Mesendoderm (in vitro differentiated cells): Measurements from ENCODE around the gene CORO1C.
"Not testable (repeated sequence)": the region's sequence is repeated elsewhere in the genome, so short reads cannot be mapped to it uniquely, and the experiment has no call there.

Experiments
- DNase-seq: peaks from one replicate; pipeline ENCODE4 v3.0.0; 2013
- H2AK5ac ChIP-seq: 2 replicates; pipeline ENCODE4 v1.6.1; 2013; ENCODE audit warnings: low read length, inconsistent platforms
- H2BK120ac ChIP-seq: 2 replicates; pipeline ENCODE4 v1.6.1; 2013; ENCODE audit warnings: low read depth, mild to moderate bottlenecking, low read length, moderate library complexity, mixed read lengths
- H2BK15ac ChIP-seq: replicated peaks from 2 replicates; pipeline ENCODE4 v1.6.1; 2013; ENCODE audit warnings: low read depth, mild to moderate bottlenecking, moderate library complexity
- H2BK5ac ChIP-seq: 2 replicates; pipeline ENCODE4 v1.6.1; 2013; ENCODE audit warnings: low read length, inconsistent platforms
- H3K18ac ChIP-seq: 2 replicates; pipeline ENCODE4 v1.6.1; 2013; ENCODE audit warnings: mild to moderate bottlenecking, low read length, mixed read lengths
- H3K23ac ChIP-seq: one replicate; pipeline ENCODE4 v1.6.1; 2013; ENCODE audit warnings: low read length
- H3K27ac ChIP-seq: 2 replicates; pipeline ENCODE4 v1.5.1; 2013; ENCODE audit warnings: low read depth, mild to moderate bottlenecking, inconsistent platforms, low read length, moderate library complexity
- H3K27me3 ChIP-seq: 2 replicates; pipeline ENCODE4 v1.6.1; 2013; ENCODE audit warnings: low read length, control low read depth, mild to moderate bottlenecking, inconsistent platforms; ENCODE audit not compliant: insufficient read depth, poor library complexity
- H3K36me3 ChIP-seq: 2 replicates; pipeline ENCODE4 v1.6.1; 2013; ENCODE audit warnings: low read length, inconsistent platforms; ENCODE audit not compliant: control insufficient read depth, insufficient read depth
- H3K4ac ChIP-seq: one replicate; pipeline ENCODE4 v1.6.1; 2013; ENCODE audit warnings: low read depth, mild to moderate bottlenecking, low read length, moderate library complexity
- H3K4me1 ChIP-seq: 2 replicates; pipeline ENCODE4 v1.6.1; 2013; ENCODE audit warnings: low read depth, low read length, inconsistent platforms; ENCODE audit not compliant: control insufficient read depth
- H3K4me2 ChIP-seq: 2 replicates; pipeline ENCODE4 v1.6.1; 2013; ENCODE audit warnings: low read length
- H3K4me3 ChIP-seq: 2 replicates; pipeline ENCODE4 v1.5.1; 2013; ENCODE audit warnings: mild to moderate bottlenecking, low read length
- H3K56ac ChIP-seq: one replicate; pipeline ENCODE4 v1.6.1; 2013; ENCODE audit warnings: low read length
- H3K79me1 ChIP-seq: 2 replicates; pipeline ENCODE4 v1.6.1; 2013; ENCODE audit warnings: low read length, inconsistent platforms
- H3K79me2 ChIP-seq: 2 replicates; pipeline ENCODE4 v1.6.1; 2013; ENCODE audit warnings: mild to moderate bottlenecking, low read length; ENCODE audit not compliant: control insufficient read depth, insufficient read depth
- H3K9ac ChIP-seq: 2 replicates; pipeline ENCODE4 v1.6.1; 2013; ENCODE audit warnings: low read length, inconsistent platforms
- H4K5ac ChIP-seq: one replicate; pipeline ENCODE4 v1.6.1; 2013; ENCODE audit warnings: low read length
- H4K8ac ChIP-seq: one replicate; pipeline ENCODE4 v1.6.1; 2013; ENCODE audit warnings: low read depth, mild to moderate bottlenecking, control low read depth, low read length, moderate library complexity
- WGBS: extraction: QIAGEN DNeasy Blood & Tissue Kit; methylation state at CpG from one replicate; pipeline ENCODE4 v1.1.7; 2013; ENCODE audit warnings: low lambda C conversion rate, missing lambda C conversion rate; ENCODE audit not compliant: insufficient coverage; ENCODE audit errors: extremely low coverage; 5-methylcytosine and 5-hydroxymethylcytosine counted together

The CORO1C gene

GRCh38 chr12:108772891-108773797 lies 41.8 kb upstream of the CORO1C start:
- Histone ChIP-seq H2BK15ac (no peak overlapping the region), H2AK5ac (no peak overlapping the region), H3K18ac (no peak overlapping the region), H3K4ac (no peak overlapping the region), H3K4me1 (peaks cover 2% of the 10 kb centered on the region), H3K79me1 (no peaks in the 10 kb centered on the region), H3K9ac (no peak overlapping the region), H4K8ac (no peak overlapping the region), H3K79me2 (no peaks in the 10 kb centered on the region), H3K4me2 (no peak overlapping the region), H3K36me3 (no peaks in the 10 kb centered on the region), H2BK120ac (no peak overlapping the region), H3K27ac (no peak overlapping the region), H4K5ac (no peak overlapping the region), H3K4me3 (no peak overlapping the region), H3K27me3 (no peaks in the 10 kb centered on the region), H3K23ac (no peak overlapping the region), H3K56ac (no peak overlapping the region), H2BK5ac (no peak overlapping the region)
- no CpG with 5 or more reads among the region's 25 CpGs for WGBS
- DNase-seq: no peak

GRCh38 chr12:108772247-108772646 lies 40.9 kb upstream of the CORO1C start:
- Histone ChIP-seq H3K18ac (no peak overlapping the region), H4K5ac (no peak overlapping the region), H3K4me2 (no peak overlapping the region), H2BK5ac (no peak overlapping the region), H2BK120ac (no peak overlapping the region), H3K27me3 (no peaks in the 10 kb centered on the region), H3K79me1 (no peaks in the 10 kb centered on the region), H3K27ac (no peak overlapping the region), H3K4me1 (peaks cover 2% of the 10 kb centered on the region), H4K8ac (no peak overlapping the region), H3K79me2 (no peaks in the 10 kb centered on the region), H3K23ac (no peak overlapping the region), H2BK15ac (no peak overlapping the region), H3K36me3 (no peaks in the 10 kb centered on the region), H3K4me3 (no peak overlapping the region), H3K56ac (no peak overlapping the region), H3K9ac (no peak overlapping the region), H2AK5ac (no peak overlapping the region), H3K4ac (no peak overlapping the region)
- no CpG with 5 or more reads among the region's 2 CpGs for WGBS
- peak; percentile 55 for DNase-seq

GRCh38 chr12:108771835-108772234 lies 40.5 kb upstream of the CORO1C start:
- H3K56ac ChIP-seq, H3K4me3 ChIP-seq, H3K27ac ChIP-seq: not testable (repeated sequence)

GRCh38 chr12:108770963-108771362 lies 39.6 kb upstream of the CORO1C start:
- Histone ChIP-seq H4K8ac (no peak overlapping the region), H3K79me2 (no peaks in the 10 kb centered on the region), H3K27ac (no peak overlapping the region), H3K27me3 (no peaks in the 10 kb centered on the region), H2BK5ac (no peak overlapping the region), H3K4ac (no peak overlapping the region), H3K56ac (no peak overlapping the region), H4K5ac (no peak overlapping the region), H3K9ac (no peak overlapping the region), H3K4me1 (peaks cover 2% of the 10 kb centered on the region), H3K4me2 (no peak overlapping the region), H2BK15ac (no peak overlapping the region), H3K23ac (no peak overlapping the region), H3K18ac (no peak overlapping the region), H3K36me3 (no peaks in the 10 kb centered on the region), H2BK120ac (no peak overlapping the region), H3K79me1 (no peaks in the 10 kb centered on the region), H2AK5ac (no peak overlapping the region), H3K4me3 (no peak overlapping the region)
- no peak for DNase-seq
- no CpG with 5 or more reads among the region's 1 CpG for WGBS

More at GRCh38 chr12:108771835-108772234, 40.5 kb upstream of the CORO1C start:
- not testable (repeated sequence) for H4K5ac ChIP-seq, H2BK120ac ChIP-seq, H3K36me3 ChIP-seq, H3K4me2 ChIP-seq, H2BK5ac ChIP-seq, DNase-seq, H3K27me3 ChIP-seq, H2BK15ac ChIP-seq, H3K4me1 ChIP-seq, H3K18ac ChIP-seq, H4K8ac ChIP-seq, H3K23ac ChIP-seq, H3K4ac ChIP-seq, H3K9ac ChIP-seq, H2AK5ac ChIP-seq, H3K79me1 ChIP-seq, H3K79me2 ChIP-seq
- WGBS: no CpG with 5 or more reads among the region's 9 CpGs

- H3K36me3 ChIP-seq: no peaks in the 10 kb centered on the region
- H3K56ac ChIP-seq: no peak overlapping the region
- H3K4me3 ChIP-seq: no peak overlapping the region
- no peaks in the 10 kb centered on the region for H3K79me2 ChIP-seq
- no CpG with 5 or more reads among the region's 11 CpGs for WGBS
- no peak overlapping the region for H3K4me2 ChIP-seq
- H3K27ac ChIP-seq: no peak overlapping the region
- no peak overlapping the region for H3K23ac ChIP-seq
- H2AK5ac ChIP-seq: no peak overlapping the region
- no peak overlapping the region for H4K5ac ChIP-seq
- no peaks in the 10 kb centered on the region for H3K79me1 ChIP-seq
- no peak overlapping the region for H2BK15ac ChIP-seq
- no peak overlapping the region for H3K4ac ChIP-seq
- no peak overlapping the region for H3K9ac ChIP-seq
- DNase-seq: no peak
- H3K4me1 ChIP-seq: peaks cover 2% of the 10 kb centered on the region
- H4K8ac ChIP-seq: no peak overlapping the region
- no peak overlapping the region for H3K18ac ChIP-seq
- no peak overlapping the region for H2BK5ac ChIP-seq
- H2BK120ac ChIP-seq: no peak overlapping the region
- H3K27me3 ChIP-seq: no peaks in the 10 kb centered on the region
These were observed 39.0 kb upstream of the CORO1C start for GRCh38 chr12:108770269-108770829.
